CD4-positive, alpha-beta T cell treated with Interferon alpha-2 for 1 hour (primary cell): ENCODE measurements around the gene GNG2.
A peak's percentile ranks its signal among the peaks of the same experiment; 100 is the strongest.

Experiments used
- DNase-seq, 2 donors: peaks; one replicate each; pipeline ENCODE4 v3.0.0-alpha.2; 2020 to 2022

The GNG2 gene

DNA sequence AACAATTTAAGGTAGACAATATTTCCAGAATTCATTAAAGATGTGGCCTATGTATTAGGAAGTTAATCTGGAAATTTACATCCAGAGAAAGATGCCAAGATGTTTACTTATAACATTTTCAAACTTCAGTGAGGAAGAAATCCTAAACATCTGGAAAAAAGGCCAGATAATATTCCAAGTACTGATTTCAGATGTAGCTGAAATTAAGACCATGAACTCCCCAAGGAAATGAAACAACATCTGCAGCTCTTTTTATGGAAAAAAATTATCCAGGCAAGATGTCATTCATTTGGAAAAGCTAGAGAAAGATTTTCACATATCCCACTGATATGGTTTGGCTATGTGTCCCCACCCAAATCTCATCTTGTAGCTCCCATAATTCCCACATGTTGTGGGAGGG is 35.0 kb downstream of the GNG2 start:
- no peak for DNase-seq

DNA sequence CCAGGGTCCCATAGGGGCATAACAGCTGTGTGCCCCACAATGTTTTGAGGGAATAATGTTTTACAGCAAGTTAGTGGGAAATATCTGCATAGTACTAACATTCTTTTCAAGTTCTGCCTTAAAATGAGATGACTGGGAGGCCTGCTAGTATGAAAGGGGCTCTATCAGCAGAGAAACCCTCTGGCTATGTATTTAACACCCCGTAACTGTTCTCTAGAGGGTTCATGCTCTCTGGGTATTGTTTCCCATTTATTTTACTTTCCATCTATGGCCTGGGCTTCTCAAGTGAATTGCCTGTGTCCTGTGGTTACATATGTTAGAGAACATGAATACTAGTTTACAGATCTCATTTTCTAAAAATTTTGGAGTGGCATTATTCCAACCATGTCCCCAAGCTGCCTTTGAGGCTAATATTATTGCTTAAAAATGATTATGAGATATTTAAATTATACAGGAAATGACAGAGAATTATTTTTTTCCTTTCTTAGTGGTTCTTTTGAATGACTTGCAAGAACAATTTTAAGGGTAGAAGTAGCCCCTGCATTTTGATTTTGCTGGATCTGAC is 37.5 kb downstream of the GNG2 start:
- DNase-seq = no peak

DNA sequence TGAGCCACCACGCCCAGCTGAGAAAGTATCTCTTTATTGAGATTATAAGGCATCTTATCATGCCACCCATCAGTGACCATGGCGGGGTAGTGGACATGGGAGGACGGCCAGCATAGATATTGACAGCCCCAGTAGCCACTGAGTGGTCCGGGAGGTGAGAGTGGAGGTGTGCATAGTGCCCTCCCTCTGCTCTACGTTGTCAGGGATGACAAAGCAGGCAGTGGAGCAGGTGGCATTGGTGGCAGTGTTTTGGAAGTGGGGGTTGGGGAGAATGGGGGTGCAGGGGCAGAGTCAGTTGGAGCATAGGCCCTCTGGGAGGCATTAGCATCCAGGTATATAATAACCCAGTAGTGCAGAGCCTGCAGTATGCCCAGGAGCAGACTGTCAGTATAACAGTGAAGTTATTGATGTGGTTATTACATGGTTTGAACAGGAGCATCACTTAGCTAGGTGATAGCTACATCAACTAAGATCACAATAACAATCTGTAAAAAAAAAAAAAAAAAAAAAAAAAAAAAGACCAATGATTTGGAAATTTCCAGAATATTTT is 41.1 kb downstream of the GNG2 start:
- peak in 1 of 2 donors; percentile 44 for DNase-seq

DNA sequence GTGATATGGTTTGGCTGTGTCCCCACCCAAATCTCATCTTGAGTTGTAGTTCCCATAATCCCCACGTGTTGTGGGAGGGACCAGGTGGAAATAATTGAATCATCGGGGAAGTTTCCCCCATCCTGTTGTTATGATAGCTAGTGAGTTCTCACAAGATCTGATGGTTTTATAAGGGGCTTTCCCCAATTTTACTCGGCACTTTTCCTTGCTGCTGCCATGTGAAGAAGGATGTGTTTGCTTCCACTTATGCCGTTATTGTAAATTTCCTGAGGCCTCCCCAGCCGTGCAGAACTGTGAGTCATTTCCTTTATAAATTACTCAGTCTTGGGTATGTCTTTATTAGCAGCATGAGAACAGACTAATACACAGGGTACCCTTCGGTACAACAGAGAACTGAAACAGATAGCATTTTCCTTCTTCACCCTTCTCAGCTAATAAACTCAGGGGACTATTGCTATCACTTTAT is 45.3 kb downstream of the GNG2 start:
- peak; percentile 65 to 76 for DNase-seq

DNA sequence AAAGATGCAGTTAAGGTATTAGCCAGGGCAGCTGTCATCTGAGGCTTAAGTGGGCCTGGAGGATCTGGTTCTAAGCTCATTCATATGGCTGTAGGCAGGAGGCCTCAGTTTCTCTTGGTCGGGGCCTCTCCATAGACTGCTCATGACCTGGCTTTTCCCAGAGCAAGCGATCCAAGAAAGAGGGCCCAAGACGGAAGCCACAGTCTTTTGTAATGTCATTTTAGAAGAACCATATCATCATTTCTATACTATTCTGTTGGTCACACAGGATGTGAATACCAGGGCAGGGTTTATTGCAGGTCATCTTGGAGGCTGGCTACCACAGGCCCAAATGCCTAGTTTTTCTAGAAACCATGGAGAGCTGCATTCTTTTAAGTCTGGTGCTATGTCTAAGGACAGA is 47.7 kb downstream of the GNG2 start:
- DNase-seq = no peak

- DNase-seq = no peak
Observed at GRCh38 chr14:51912112-51912786, 51.8 kb downstream of the GNG2 start.

GRCh38 chr14:51914310-51914709 is 53.9 kb downstream of the GNG2 start:
- no peak for DNase-seq

- DNase-seq = no peak
Observed at GRCh38 chr14:51917193-51917592, 56.8 kb downstream of the GNG2 start.

GRCh38 chr14:51921026-51921425 is 60.6 kb downstream of the GNG2 start:
- DNase-seq = no peak

GRCh38 chr14:51922624-51923023 is 62.2 kb downstream of the GNG2 start:
- DNase-seq = no peak

DNA sequence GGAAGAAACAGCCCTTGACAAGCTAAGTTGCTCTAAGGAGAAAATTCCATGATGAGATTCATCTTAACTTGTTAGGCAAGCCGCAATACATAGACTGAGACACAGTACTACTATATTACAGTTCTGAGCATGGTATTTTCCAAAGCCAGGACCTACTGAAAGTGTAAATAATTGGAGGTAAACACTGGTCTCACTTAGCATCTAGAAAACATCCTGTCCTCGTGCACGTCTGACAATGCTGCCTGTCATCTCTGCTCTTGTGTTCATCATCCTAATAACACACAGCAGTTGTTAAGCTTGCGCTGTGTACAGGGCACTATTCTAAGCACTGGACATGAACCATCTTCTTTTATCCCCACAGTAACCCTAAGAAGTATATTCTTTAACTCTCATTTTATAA is 64.2 kb downstream of the GNG2 start:
- no peak for DNase-seq

DNA sequence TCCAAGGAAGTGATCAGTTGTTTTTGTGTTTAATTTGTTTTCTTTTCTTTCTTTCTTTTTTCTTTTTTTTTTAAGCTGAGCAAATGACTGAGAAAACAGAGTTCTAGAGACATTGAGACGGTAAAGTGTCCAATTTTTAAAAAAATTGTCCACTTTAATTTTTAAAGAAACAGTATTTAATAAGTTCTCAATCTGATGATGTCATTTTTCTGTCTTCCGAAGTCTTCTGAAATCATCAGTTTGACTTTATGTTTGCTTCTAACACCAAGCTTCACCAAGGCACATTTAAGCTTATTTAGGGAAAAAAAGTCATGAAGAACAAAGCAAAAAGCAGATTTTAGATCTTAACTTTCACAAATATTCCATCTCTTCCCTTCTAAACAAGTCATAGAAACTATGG is 65.6 kb downstream of the GNG2 start:
- no peak for DNase-seq

DNA sequence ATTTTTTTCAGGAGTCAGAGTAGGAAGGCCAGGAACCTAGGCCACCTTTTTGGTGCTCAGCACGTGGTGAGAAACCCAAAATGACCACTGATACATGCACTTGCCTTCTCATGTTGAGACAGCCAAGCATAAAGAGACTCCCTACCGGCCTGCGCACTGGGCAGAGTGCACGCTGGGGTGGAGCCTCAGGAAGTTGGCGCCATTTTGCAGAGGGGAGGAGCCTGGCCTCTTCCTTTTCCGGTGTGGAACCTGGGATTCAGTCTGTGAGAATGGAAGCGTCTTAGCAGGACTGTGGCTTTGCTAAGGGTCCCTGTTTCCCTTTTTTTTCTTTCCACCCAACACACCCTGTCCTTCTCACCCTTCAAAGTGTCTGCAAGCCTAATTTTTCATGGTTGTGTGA is 66.0 kb downstream of the GNG2 start:
- DNase-seq = no peak

GRCh38 chr14:51928568-51928967 is 68.2 kb downstream of the GNG2 start:
- DNase-seq = no peak

- DNase-seq = no peak
Observed at GRCh38 chr14:51929166-51929565, 68.8 kb downstream of the GNG2 start.

- DNase-seq = no peak
Observed at GRCh38 chr14:51929910-51930682, 69.7 kb downstream of the GNG2 start.

DNA sequence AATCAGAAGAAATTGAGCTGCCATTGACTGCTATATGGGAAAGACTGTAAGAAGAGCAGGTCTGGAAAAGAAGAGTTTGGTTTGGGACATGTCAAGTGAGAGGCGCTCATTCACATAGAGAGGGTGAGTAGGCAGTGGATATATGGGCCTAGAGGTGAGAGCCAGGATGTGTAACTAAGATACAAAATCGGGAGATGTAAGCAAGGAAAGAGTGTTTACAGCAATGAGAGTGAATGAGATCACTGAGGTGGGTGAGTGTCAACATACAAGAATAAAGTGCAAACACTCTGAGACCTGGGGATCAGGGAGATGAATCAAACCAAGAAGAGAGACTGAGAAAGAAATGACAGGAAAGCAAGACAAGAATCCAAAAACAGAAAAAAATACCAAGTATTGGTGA is 70.9 kb downstream of the GNG2 start:
- DNase-seq = no peak

GRCh38 chr14:51933191-51933590 is 72.8 kb downstream of the GNG2 start:
- no peak for DNase-seq

- DNase-seq = no peak
Observed at GRCh38 chr14:51938137-51938536, 77.7 kb downstream of the GNG2 start.

GRCh38 chr14:51938821-51939220 is 78.4 kb downstream of the GNG2 start:
- no peak for DNase-seq

DNA sequence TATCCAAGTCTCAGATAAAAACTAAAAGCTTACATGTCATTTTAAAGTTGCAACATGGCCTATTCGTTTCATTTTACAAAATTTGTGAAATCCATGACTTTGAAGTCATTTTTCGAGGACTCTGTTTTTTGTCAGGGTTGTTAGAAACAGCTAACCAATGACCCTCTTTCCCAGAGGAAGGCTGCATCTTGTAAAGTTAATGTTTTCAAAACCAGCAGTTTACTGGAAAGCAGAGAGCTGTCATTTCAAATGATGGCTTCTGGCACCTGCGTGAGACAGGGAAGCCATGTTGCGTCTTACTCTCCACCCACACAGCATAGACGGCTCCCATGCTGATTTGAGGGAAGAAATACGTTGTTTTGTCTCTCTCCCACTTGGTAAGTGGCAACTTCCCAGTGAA is 78.8 kb downstream of the GNG2 start:
- DNase-seq = no peak

DNA sequence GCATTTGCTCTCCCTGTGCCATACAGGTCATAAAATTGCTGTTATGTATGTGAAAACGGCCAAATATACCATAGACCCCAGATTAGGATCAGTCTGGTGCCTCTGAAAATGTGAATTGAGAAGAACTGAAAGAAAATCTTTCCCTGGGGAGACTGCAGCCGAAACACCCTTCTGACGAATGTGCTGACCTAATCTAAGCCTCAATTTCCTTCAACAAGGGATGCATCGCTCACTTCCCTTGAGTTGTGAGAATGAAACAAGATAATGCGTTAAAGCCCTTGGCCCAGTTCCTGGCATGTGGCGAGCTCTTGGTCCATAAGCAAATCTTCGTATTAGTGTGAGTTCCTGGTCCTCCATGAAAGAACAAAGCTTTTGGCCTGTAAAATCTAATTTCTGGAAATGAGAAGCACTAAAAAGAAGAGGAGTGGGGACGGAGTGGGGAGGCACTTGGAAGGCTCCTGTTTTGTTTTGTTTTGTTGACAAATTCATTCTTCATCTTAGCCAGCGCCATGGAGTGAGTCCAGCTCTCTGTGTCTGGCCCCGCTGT is 79.4 kb downstream of the GNG2 start:
- DNase-seq = no peak

GRCh38 chr14:51942971-51943370 is 82.6 kb downstream of the GNG2 start:
- DNase-seq = no peak

GRCh38 chr14:51950007-51950406 is 89.6 kb downstream of the GNG2 start:
- no peak for DNase-seq
